ENCODE measurements around the gene CHST12. TPM values are rescaled to one million over a fixed set of nuclear protein-coding genes. Genes with fewer than 3 reads are reported as not detected.
"Not testable (repeated sequence)": the region's sequence is repeated elsewhere in the genome, so short reads cannot be mapped to it uniquely, and the experiment has no call there.

CHST12 gene
- total RNA-seq, 1 donor from 2014 or later: 1.9 TPM

DNA sequence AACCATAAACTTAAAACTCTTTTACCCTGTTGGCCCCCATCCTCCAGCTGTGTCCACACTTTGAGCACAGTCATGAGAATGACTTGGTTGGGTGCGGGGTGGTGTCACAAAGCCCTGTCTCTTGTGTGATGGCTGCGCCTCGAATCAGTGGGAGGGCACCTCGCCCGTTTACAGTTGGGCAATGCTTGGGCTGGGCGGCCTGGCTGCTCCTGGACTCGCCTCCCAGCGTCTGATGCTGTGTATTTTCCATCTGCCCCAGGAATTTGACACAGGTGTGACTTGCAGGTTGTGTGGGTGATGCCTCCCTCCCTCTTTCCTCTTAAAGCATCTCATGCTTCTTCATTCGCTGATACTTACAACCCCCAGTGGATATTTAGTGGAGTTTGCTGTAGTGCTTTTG lies 33.7 kb downstream of the CHST12 start:
- no peak for DNase-seq

DNA sequence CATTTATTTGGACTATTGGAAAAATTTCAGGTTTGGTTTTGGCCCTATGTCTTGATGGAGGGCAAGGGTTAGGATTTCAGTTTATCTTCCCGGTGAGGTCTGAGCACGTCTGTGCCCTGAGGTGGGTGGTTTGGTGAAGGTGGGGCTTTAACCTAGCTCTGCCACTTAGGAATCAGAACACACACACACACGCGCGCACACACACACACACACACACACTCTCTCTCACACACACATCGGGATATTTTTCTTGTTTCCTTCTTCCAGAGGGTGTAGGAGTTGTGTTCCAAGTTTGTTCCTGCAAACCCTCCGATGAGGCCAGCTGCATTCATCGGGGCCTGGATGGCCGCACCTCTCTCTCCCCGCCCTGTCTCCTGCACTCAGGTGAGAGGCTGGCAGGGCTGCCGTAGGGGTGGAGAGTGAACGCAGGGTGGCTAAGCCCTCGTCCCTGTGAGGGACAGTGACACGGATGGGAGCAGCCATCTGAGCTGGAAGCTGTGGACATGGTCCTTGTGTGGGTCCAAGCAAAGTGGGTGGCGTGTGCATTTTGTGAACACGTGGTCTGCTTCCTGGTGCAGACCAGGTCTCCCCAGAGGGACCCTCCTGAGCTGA lies 34.2 kb downstream of the CHST12 start:
- DNase-seq: no peak

DNA sequence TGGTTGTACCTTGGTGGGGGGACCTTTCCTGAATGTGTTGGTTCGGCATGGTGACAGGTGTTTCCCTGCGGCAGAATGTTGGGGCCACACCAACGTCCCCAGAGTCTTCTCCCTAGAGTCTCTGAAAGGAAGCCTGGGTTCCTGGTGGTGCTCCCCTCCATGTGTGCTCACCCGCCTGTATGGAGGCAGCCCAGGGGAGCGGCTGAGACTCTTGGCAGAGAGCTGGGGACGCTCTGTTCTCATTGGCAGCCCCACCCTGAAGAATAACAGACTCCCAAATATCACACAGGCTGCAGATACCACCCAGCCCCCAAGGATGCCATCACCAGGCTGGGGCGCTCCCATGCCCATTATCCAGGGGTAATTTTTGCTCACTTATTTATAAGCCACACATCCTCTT lies 34.8 kb downstream of the CHST12 start:
- DNase-seq: no peak

DNA sequence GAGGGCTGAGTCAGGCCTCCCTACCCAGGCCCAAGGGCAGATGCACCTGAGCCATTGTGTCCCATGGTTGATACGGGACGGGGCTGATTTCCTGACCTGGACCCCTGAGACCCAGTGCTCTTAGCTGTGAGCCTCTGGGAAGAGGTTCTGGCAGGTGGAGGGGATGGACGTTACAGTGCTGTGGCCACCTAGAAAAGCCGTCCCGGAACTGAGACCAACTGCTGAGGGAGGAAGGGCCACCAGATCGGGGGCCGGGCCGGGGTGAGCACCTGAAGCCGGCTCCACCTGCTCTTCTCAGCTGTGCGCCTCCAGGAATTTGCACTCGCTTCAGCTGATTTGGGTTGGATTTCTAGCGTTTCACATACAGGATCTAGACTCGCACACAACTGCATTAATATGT lies 35.4 kb downstream of the CHST12 start:
- no peak for DNase-seq

DNA sequence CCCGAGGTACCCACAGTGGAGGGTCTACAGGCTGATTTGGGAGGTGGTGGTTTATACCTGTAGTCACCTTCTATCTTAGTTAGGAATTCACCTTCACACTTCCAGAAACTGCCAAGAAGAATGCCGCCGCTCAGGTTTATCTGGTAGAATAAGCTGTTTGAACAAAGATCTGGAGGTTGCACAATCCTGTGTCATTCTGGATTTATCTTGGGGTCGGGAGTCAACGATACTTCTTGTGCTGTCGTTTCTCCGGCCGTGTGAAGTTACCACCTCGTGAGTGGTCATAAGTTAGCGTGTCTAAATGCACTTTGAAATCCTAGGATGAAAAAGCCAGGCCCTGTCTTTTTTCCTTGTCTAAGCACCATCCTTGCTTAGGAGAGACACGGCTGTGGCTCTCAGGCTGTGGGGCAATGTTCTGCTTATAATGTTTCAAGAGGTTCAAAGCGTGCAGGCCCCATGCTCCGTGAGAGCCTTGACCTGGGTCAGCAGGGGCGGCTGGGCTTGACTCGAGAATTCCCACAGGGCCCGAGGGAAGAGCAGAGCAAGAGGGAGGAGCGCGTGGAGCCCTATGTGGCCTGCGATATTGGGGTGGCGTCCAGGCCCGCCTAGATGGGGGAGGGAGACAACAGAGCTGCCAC lies 37.3 kb downstream of the CHST12 start:
- no peak for DNase-seq

DNA sequence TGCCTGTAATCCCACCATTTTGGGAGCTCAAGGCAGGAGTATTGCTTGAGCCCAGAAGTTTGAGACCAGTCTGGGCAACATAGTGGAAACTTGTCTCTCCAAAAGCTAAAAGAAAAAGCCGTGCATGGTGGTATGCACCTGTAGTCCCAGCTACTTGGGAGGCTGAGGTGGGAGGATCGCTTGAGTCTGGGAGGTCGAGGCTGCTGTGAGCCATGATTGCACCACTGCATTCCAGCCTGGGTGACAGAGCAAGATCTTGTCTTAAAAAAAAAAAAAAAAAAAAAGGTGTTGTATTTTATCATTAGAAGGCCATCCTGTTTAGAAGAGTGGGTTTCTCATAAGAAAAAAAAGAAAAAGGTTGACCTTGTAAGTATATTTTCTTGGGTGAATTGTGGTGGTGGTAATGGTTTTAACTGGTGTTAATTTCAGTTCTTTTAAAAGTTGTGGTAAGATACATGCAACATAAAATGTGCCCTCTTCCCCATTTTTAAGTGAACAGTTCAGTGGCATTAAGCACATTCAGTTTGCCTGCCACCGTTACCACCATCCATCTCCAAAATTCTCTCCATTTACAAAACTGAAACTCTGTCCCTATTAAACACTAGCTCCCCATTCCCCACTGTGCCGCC lies 38.1 kb downstream of the CHST12 start:
- DNase-seq: no peak

DNA sequence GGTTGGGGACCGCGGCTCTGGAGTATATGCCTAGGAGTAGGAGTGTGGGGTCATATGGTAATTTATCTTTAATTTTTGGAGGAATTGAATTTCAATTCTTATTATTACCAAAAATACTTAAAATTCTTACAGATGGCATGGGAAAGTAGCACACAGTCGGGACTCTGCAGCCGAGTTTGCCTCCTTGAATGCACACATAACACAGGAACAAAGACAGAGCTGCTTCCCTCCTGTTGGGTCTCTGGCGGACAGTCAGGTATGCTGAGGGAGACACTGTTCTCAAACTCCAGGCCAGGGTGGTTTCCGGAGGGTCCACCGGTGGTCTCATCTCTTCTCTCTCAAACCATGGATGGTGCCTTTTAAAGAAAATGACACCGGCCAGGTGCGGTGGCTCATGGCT lies 40.1 kb downstream of the CHST12 start:
- no peak for DNase-seq

DNA sequence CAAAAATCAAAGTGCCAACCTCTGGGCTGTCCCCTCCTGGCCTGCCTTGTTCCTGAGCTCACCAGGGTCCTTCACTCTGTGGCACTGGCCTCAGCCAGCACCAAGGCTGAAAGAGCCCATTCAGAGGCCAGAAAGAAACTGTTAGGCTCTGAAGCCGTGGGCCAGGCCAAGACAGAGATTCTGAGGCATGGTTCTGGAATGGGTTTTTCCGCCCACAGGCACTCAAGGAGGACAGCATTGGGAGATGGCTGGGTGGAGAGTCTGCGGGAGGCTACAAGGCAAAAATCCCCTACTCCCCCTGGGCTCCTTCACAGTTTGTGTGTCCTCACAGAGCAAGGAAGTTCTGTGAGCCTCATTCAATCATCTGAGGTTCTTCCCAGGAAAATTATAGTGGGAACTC lies 41.1 kb downstream of the CHST12 start:
- DNase-seq: no peak

DNA sequence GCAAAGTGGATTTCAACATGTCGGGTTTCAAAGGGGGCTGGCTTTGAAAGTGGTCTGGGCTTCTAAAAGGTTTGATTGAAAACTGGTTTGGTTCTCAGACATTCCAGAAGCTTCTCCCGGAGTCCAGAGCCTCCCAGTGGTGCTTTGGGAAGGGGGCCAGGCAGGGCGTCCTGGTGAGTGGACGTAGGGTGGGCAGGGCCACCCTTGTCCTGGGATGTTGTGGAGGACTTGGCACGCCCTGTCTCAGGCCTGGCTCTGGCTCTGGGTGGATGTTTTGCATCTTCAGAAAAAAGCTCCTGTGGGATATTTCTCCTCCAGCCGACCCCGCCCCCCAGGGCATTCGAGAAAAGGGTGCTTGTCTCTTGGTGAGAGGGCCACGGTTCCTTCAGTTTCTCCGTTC lies 41.6 kb downstream of the CHST12 start:
- DNase-seq: no peak

DNA sequence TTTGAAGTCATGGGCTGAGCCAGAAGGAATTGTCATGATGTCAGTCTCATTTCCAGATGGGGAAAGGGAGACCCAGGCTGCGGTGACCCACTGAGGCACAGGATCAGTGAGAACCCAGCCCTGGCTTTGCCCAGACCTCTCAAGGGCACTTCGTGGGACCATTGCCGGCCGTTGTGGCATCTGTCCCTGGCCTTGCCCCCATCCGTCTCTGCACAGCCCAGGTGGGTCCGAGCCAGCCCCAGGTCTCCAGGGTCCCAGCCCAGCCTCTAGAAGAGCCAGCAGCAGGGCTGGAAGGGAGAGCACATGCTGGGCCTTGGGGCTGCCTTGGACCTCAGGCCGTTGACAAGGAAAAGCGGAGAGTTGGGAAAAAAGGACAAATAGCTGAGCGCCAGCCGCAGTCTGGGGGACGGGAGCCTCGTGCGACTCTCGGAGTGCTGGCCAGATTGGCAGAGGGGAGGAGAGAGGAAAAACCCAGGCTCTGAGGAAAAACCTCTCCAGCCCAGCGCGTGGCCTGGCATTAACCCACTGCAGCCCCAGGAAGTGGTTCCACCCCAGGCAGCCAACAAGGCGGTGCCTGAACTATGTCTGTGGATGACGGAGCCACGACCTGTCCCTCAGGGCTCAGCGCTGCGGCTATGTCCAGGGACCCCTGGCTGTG lies 42.6 kb downstream of the CHST12 start:
- DNase-seq: no peak

DNA sequence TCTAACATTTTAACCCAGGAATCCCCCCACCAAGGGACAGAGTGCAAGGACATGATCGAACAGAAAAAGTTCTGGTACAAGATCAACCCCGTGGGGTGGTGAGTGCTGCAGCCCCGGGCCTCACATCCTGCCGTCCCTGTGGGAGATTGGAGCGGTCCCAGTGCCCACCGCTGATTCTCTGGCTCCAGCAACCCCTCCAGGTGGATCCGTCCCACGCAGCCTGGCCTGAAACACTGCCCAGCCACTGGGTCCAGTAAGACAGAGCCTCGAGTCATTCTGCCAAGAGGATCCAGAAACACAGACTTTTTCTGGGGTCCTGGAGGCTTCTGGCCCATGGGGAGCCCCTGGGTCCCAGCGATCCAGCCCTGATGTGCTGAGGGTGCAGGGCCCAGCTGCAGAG lies 43.3 kb downstream of the CHST12 start:
- DNase-seq: no peak

DNA sequence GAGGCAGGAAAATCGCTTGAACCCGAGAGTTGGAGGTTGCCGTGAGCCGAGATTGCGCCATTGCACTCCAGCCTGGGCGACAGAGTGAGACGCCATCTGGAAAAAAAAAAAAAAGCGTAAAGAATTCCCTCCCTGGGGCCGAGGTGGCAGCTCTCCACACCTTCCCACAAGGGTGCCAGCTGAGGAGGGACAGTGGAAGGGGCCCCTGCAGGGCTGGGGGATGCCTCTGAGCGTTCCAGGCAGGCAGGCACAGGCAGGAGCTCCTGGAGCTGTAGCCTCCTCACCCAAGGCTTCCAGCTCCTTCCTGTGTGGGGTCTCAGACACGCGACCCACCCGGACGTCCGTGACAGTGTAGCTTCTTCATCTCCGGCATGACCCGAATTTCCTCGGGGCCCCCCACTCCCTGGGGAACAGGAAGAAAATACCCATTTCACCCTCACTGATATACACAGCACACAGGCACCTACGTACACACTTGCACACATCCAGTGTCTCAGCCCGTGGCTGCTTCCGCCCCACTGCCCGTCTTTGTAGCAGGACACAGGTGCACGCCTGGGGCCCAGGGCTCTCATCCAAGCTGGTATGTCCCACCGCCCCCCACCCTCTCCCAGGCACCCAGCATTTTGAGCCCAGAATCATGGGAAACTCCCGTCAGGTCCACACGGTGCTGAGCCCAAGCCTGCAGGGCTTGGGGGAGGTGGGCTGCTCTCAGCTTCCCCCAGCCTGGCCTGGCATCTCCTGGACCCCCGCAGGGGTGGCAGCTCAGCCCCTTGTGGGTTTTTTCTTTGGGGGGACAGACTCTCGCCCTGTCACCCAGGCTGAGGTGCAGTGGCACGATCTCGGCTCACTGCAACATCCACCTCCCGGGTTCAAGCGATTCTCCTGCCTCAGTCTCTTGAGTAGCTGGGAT lies 47.0 kb downstream of the CHST12 start:
- DNase-seq: no peak

DNA sequence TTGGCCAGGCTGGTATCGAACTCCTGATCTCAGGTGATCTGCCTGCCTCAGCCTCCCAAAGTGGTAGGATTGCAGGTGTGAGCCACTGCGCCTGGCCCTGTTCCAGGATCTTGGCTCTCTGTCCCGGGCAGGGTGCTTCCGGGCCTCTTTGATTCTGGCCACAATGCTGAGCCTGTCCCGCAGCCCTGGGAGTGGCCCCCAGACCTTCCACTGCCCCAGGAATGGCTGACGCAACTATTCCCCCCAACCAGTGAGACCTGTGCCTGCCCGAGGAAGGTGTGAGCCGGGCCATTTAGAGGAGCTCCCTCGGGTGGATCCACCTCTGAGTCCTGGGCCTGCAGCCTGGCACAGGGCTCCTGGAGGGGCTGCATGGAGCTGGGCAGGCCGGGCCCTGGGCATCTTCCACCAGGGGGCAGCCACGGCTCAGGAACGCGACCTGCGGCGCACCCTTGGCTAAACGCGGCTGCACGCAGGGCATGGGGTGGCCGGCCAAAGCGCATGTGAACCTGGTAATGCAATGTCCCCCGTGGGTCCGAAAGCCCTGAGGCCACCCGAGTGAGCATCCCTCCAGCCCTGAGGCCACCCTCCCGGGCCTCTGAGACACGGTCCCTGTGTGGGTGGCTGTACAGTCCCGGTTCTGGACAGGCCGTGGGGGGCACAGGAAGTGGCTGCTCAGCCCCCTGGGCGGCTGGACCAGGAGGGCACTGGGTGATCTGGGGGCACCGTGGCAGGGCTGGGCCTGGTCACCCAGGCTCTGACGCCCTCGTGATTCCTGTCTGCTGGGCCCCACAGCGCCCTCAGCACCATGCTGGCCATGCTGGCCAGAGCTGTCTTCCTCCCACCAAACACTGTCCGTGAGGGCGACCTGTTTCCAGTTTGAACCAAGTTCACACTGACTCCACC lies 48.0 kb downstream of the CHST12 start:
- peak; percentile 46 for DNase-seq

DNA sequence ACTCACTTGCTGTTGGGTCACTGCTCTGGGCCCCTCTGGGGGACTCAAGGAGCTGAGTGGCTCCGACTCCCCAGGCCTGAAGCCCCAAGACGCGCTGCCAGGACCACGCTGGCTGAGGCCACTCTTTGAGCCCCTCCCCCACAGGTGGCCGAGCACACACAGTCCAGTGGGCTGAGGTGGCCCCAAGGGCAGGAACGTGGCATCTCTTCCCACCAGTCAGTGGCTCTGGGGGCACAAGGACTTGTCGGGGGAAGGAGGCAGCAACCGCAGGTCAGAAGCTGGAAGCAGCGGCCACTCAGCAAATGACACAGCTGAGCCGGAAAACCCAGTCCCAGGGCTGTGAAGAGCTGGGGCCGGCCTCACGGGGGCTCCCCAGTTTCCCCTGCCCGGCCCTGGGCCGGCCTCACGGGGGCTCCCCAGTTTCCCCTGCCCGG lies 48.7 kb downstream of the CHST12 start:
- DNase-seq: no peak

DNA sequence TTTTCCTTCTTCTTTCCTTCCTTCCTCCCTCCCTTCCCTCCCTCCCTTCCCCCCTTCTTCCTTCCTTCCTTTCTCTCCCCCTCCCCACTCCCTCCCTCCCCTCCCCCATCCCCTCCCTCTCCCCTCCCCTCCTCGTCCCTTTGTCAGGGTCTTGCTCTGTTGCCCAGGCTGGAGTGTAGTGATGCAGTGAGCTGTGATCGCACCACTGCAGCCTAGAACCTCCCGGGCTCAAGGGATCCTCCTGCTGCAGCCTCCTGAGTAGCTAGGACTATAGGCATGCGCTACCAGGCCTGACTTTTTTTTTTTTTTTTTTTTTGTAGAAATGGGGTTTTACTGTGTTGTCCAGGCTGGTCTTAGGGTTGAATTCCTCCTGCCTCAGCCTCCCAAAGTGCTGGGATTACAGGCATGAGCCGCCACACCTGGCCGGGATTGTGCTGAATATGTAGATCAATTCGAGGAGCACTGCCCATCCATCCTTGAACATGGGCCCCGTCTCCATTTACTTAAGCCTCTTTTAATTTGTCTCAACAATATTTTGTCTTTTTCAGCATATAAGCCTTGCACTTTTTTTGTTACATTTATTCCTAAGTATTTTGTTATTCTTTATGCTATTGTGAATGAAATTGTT lies 49.3 kb downstream of the CHST12 start:
- no peak for DNase-seq

DNA sequence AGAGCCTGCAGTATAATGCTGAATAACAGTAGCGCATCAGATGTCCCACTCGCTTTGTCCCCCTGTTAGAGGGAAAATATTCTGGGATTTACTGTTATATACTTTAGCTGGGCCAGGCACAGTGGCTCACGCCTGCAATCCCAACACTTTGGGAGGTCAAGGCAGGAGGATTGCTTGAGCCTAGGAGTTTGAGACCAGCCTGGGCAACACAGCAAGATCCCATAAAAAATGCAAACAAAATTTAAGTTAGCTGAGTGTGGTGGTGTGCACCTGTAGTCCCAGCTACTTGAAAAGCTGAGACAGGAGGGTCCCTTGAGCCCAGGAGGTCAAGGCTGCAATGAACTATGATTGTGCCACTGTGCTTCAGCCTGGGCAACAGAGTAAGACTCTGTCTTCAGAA lies 50.4 kb downstream of the CHST12 start:
- not testable (repeated sequence) for DNase-seq

DNA sequence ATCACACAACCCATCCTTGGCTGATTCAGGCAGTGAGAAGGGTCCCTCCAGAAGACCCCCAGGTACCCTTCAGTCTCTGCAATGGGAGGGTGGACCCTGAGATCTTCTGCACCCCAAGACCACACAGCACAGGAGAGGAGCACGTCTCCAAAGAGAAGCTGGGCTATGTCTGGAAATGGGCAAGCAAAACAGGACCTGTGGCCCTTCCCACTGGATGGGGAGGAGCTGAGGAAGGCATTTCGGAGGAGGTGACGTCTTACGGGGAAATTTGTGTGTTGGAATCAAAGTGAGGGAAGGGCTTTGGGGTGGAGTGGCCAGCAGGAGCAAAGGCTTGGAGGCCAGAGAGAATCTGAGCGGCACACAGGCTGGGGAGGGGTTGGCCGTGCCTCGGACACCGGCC lies 56.3 kb downstream of the CHST12 start:
- no peak for DNase-seq

DNA sequence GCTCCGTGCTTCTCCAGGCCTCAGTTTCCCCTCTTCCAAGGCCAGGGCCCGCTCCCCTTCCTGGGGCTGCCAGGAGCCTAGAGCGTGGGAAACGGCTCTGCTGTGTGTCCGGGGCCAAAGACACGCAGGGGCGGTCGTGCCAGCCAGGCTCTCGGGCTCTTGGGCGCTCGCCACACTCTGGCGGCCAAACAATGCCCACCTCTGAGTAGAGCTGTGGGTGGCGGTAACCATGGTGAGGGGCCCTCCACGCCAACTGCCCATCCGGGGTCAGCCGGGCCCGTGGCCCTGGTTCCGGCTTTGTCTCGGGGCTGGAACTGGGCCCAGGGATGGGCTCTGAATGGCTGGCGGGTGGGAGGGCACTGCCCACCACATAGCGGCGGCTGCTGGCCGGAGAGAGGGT lies 56.8 kb downstream of the CHST12 start:
- peak; percentile 32 for DNase-seq

DNA sequence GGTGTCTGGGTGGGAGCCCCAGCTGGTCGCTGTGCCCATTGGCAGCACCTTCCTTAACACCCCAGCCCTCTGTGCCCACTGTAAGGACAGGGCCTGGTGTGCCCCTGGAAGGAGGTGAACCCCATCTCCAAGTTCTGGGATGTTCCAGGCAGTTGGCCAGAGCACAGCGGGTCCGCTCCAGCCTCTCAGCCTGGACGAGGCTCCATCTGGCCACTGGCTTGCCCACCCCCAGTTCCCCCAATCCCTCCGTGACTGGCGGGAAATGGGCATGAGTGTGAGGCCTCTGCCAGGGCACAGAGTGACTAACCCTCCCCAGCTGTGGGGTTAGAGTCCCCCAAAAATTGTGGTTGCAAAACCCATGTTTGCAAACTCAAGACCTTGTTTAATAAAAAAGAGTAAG lies 57.2 kb downstream of the CHST12 start:
- peak; percentile 45 for DNase-seq

DNA sequence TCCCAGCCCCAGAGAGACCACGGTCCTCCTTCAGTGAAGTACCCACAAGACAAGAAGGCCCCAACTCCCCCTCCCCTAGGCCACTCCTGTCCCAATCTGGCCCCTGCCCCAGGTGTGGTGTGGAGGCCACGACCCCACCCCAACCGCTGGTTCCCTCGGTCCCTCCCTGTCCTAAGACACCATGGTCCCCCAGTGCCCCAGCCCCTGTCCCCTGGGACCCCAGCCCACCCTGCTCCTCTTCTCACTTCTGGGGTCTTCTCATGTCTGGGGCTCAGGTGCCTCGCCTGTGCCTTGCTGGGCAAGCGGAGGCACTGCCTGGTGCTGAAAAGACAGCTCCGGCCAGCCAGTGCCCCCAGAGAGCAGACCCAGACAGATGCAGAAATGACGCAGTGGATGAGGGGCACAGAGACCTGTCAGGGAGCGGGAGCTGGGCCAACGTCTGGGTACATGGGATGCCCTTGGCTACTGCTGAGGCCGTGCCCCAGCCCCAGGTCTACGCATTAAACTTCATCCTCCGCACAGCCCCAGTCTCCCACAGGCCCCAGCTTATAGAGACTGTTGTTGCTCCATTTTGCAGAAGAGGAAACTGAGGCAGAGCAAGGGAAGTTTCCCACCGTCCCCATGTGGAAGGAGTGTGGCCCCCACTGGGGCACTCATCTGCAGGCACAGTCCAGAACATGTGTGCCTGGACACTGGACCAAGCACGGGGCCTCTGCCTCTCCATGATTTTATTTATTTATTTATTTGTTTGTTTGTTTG lies 58.0 kb downstream of the CHST12 start:
- DNase-seq: no peak
